GM12892 (cell line): ENCODE measurements around the gene CBARP.

ENCODE experiments used
- DNase-seq: peaks from one replicate; pipeline ENCODE4 v3.0.0; 2011; ENCODE audit not compliant: insufficient read length
- FAIRE-seq: peaks from 2 replicates; lab custom pipeline; 2011; peaks lifted over from hg19 to GRCh38; lab: Jason Lieb, UNC
- POLR2A ChIP-seq: IDR thresholded peaks from 2 replicates; pipeline ENCODE4 v1.6.1; 2011; ENCODE audit warnings: low read depth, low read length, control low read depth
- POLR2AphosphoS5 ChIP-seq: IDR thresholded peaks from 2 replicates; pipeline ENCODE4 v1.6.1; 2011; ENCODE audit warnings: low read depth, low read length, control low read depth
- TAF1 ChIP-seq: IDR thresholded peaks from 2 replicates; pipeline ENCODE4 v1.6.1; 2011; ENCODE audit warnings: low read depth, mild to moderate bottlenecking, control low read depth, low read length, borderline replicate concordance

CBARP gene

DNA sequence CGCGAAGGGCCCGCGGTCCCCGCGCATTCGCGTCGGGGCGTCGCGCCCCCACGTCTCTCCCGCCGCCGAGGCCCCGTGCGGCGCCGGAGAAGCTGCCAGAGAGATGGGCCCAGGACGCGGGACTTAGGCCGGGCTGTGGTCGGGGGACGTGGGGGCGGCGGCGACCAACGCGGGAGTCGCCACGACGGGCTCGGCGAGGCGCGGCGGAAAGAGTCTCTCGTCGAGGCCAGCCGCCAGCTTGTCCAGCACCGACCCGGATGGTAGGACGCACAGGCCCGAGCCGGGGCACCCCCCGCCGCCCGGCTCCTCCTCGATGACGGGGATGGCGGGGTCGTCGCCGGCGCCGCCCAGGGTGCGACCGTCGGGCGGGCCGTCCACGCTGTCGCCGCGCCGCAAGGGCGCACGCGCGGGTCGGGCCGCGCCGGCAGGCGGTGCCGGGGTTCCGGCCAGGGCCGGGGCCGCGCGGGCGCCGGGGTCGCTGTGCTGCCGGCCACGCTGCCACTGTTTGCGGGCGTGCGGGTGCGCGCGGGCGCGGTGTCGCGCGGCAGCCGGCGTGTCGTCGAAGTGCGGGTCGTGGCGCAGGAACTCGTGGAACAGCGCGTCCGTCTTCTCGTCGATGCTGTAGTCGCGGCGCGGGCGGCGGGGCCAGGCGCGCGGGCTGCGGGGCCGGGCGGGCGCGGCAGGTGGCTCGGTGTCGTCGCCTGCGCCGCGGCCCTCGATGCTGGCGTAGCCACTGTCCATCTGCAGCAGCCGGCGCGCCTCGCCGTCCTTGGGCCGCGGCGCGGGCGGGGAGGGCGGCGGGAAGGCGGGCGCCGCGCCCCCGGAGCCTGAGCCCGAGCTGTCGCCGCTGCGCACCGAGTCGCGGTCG lies 8.5 kb downstream of the CBARP start:
- no peak for DNase-seq
- TF ChIP-seq TAF1 = no peak
- TF ChIP-seq POLR2A = no peak
- no peak for TF ChIP-seq POLR2AphosphoS5
- no peak for FAIRE-seq

GRCh38 chr19:1228161-1228957 lies 9.4 kb downstream of the CBARP start:
- DNase-seq (no peak), FAIRE-seq (no peak)
- no peak for TF ChIP-seq POLR2AphosphoS5

GRCh38 chr19:1227304-1228054 lies 10.3 kb downstream of the CBARP start:
- no peak for FAIRE-seq
- no peak for DNase-seq
- TF ChIP-seq TAF1 (no peak), POLR2A (no peak), POLR2AphosphoS5 (no peak)

DNA sequence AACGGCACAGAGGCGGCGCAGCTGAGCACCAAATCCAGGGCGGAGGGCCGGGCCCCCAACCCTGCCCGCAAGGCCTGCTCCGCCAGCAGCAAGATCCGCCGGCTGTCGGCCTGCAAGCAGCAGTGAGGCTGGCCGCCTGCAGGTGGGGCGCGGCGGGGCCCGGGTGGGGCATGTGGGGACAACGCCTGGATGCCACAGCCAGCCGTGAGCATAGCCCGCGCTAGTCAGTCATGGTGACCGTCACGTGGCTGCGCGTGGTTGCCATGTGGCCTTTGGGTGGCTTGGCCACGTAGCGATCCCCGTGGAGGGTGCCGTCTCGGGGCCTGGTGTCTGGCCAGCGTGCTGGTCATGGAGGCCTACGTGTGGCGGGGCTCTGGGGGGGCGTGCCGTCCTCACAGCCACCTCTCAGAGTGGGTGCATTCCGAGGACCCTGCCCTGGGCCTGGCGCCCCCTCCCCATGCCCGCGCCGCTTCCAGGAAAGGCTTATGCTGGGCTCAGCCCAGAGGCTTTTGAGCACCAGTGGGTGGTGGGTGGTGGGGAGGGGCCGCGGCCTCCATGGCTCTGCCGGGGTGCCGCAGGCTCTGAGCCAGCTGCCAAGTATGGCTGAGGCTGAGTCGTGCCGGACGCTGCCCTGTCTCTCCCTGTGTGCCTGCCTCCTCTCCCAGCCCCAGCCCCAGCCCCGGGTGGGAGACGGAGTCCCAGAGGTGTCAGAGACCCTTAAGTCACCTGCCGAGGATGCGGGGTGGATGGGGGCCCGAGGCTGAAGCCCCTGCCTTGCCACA lies 11.1 kb downstream of the CBARP start:
- FAIRE-seq = no peak
- no peak for DNase-seq
- no peak for TF ChIP-seq POLR2A
- no peak for TF ChIP-seq TAF1
- TF ChIP-seq POLR2AphosphoS5 = no peak

DNA sequence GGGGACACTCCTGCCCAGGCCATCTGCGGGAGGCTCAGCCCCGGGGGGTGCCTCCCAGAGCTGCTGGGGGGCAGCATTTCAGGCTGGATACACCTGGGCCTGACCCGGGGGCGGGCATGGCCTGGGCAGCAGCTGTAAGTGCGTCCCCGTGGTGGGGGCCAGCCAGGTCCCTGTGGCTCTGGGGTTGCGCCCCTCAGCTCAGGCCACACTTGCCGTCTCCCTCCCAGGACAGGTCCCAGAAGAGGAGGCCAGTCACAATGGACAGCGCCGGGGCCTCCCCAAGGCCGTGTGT lies 11.6 kb downstream of the CBARP start:
- TF ChIP-seq TAF1 (no peak), POLR2A (no peak), POLR2AphosphoS5 (no peak)
- no peak for FAIRE-seq
- DNase-seq = no peak

- TF ChIP-seq POLR2A (no peak), TAF1 (no peak), POLR2AphosphoS5 (no peak)
- FAIRE-seq = no peak
- no peak for DNase-seq
Measured at GRCh38 chr19:1225440-1226226, 12.2 kb downstream of the CBARP start.

- DNase-seq (no peak), FAIRE-seq (no peak)
- TF ChIP-seq TAF1 (no peak), POLR2AphosphoS5 (no peak), POLR2A (no peak)
Measured at GRCh38 chr19:1224847-1225246, 13.0 kb downstream of the CBARP start.

DNA sequence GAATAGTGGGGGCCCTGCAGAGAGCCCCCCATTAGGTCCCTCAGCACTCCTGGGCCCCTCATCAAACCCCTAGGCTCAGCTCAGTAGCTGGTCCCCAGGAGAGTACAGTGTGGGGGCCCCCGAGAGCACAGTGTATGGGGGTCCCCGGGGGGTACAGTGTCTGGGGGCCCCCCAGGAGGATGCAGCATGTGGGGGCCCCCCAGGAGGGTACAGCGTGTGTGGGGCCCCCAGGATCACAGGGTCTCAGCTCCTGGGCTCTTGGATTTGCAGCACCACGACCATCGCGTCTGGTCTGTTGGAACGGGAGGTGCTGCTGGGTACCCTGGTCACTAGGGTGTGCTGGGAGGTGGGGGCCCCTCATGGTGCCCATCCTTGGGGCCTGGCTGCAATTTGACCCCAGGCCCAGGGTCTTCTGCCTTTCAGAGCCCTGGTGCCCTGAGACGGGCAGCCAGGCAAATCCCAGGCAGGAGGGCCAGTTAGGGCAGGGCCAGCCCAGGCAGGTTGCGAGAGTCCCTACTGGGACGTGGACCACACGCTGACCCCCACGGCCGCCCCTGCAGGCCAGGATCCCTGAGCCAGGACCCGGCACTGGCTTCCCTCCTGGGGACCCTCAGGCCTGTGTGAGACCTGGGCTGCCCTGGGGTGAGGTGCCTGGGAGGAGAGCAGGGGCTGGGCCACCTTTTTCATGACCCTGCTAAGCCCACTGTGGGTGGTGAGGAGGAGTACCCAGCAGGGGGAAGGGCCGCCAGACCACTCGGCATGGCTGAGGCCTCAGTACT lies 13.6 kb downstream of the CBARP start:
- FAIRE-seq (no peak), DNase-seq (no peak)
- no peak for TF ChIP-seq POLR2A
- no peak for TF ChIP-seq TAF1

GRCh38 chr19:1223018-1223855 lies 14.6 kb downstream of the CBARP start:
- TF ChIP-seq POLR2AphosphoS5 = no peak
- no peak for TF ChIP-seq POLR2A
- TF ChIP-seq TAF1 = no peak
- FAIRE-seq (no peak), DNase-seq (peak; percentile 80)

DNA sequence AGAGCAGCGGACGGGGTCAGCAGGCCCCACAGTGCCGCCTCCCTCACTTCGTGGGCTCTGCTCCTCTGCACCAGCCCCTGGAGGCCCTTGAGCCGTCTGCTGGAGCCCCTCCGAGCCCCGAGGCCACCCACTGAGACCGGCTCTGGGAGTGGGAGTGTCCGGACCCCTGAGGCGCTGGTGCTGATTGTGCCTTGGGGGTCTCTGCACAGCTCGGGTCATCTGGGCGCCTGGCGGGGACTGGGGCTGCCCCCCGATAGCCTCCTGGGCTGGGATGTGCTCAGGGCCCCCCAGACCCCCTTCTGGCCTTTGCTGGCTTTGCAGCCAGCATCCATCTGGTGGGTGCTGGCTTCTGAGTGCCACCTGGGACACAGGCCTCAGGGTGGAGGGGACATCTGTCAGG lies 15.4 kb downstream of the CBARP start:
- no peak for TF ChIP-seq TAF1
- no peak for TF ChIP-seq POLR2AphosphoS5
- no peak for TF ChIP-seq POLR2A
- FAIRE-seq = no peak
- DNase-seq = no peak
